Measurements from ENCODE around the gene LPAR6. TPM values are rescaled to one million over a fixed set of nuclear protein-coding genes. Genes with fewer than 3 reads are reported as not detected.

Gene LPAR6
- total and polyA plus RNA-seq, 12 donors: 8.6 to 56.6 (median 29.6) TPM

DNA sequence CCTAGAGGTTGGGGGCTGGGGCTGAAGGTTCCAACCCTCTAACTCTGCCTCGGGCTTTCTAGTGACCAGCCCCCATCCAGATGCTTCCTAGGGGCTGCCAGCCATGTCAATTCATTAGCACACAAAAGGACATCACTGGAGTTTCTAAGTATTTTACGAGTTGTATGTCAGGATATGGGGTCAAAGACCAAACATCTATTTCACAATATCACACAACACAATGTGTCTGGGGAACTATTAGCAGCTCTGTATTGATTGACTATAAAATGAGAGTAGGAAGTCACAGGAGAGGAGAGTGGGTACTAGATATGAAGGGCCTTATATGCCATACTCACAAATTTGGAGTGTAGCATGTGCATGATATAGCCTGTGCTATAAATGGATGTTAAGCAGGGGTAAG lies 42.1 kb downstream of the LPAR6 start:
- WGBS, 4 donors: 71 to 89% (median 83%) methylated on average over 2 of the region's 2 CpGs
- Histone ChIP-seq H3K36me3 (replicated peaks in 1 of 2) (peaks cover 0 to 5% of the 10 kb centered on the region in 2 donors), H3K27me3 (no peaks in the 10 kb centered on the region), H3K4me3 (no peak overlapping the region), H3K9me3 (replicated peaks in 1 of 3) (no peaks in the 10 kb centered on the region), H3K27ac (no peak overlapping the region), H3K4me1 (replicated peaks in 1 of 2) (no peaks in the 10 kb centered on the region)
- intact Hi-C loops (cut with DNase I): no loop called here
- TF ChIP-seq CTCF (IDR thresholded peaks at IDR 0.05) (no peak), POLR2A (IDR thresholded peaks at IDR 0.05) (no peak)
- DNase-seq: no peak

- no peak for DNase-seq
- 75 to 100% (median 78%) methylated on average over 1 of the region's 1 CpG for WGBS, 4 donors
- TF ChIP-seq POLR2A (IDR thresholded peaks at IDR 0.05) (no peak), CTCF (IDR thresholded peaks at IDR 0.05) (no peak)
- H3K4me3 ChIP-seq: no peak overlapping the region
- H3K36me3 ChIP-seq (replicated peaks in 1 of 2): peaks cover 0 to 5% of the 10 kb centered on the region in 2 donors
- no peaks in the 10 kb centered on the region for H3K27me3 ChIP-seq
- H3K27ac ChIP-seq: no peak overlapping the region
- intact Hi-C loops (cut with DNase I): no loop called here
- H3K4me1 ChIP-seq (replicated peaks in 1 of 2): no peaks in the 10 kb centered on the region
- H3K9me3 ChIP-seq (replicated peaks in 1 of 3): no peaks in the 10 kb centered on the region
Measured at GRCh38 chr13:48369988-48370387, 42.9 kb downstream of the LPAR6 start.

Small RNAs within 50 kb of the gene (small RNA-seq; reads per million reads assigned to genes)
- 0 reads per million in 2 donors for gene RF00017

Other genes with a start within 250 kb of the LPAR6 start
- gene ITM2B, start 179.9 kb downstream of the LPAR6 start, total RNA-seq: 100 to 1,000 TPM; 381 to 935 (median 735) TPM
- gene ITM2B, start 179.9 kb downstream of the LPAR6 start, polyA plus RNA-seq: 1,000 to 10,000 TPM in 1 of 3 donors, 100 to 1,000 TPM in 2; 229 to 1,235 (median 504) TPM
- 10 to 100 TPM; 26.1 to 78.0 (median 49.7) TPM for gene RB1, start 109.4 kb downstream of the LPAR6 start, total RNA-seq
- 10 to 100 TPM; 10.4 to 42.6 (median 14.5) TPM for gene RB1, start 109.4 kb downstream of the LPAR6 start, polyA plus RNA-seq
- gene RCBTB2, start 120.0 kb upstream of the LPAR6 start, total RNA-seq: 10 to 100 TPM in 7 of 9 donors, 1 to 10 TPM in 2; 9.8 to 29.0 (median 12.6) TPM
- 10 to 100 TPM; 14.0 to 36.4 (median 20.0) TPM for gene RCBTB2, start 120.0 kb upstream of the LPAR6 start, polyA plus RNA-seq
- 10 to 100 TPM in 8 of 9 donors, under 1 TPM in 1; 0.50 to 41.6 (median 19.1) TPM for gene CYSLTR2, start 240.8 kb upstream of the LPAR6 start, total RNA-seq
- gene CYSLTR2, start 240.8 kb upstream of the LPAR6 start, polyA plus RNA-seq: 1 to 10 TPM; 1.9 to 8.3 (median 7.7) TPM

All from adrenal gland (tissue), 12 donors.